H1 (cell line): ENCODE data around the gene GALNT18. TPM values are rescaled to one million over a fixed set of nuclear protein-coding genes. Genes with fewer than 3 reads are reported as not detected.
A peak's percentile ranks its signal among the peaks of the same experiment; 100 is the strongest.

Experiments used
- CTCF ChIA-PET: fragments of 300-600 bp; sonication (Branson Sonifier 250); formaldehyde crosslinking; loops from one replicate; lab custom pipeline; 2021; ENCODE audit not compliant: partially characterized antibody; lab: Charles Lee
- POLR2A ChIA-PET: fragments of 300-600 bp; sonication (Branson Sonifier 250); formaldehyde crosslinking; loops from one replicate; lab custom pipeline; 2021; ENCODE audit warnings: inconsistent platforms; ENCODE audit not compliant: partially characterized antibody; lab: Charles Lee
- DNase-seq, 2 experiments: peaks; one replicate each; pipeline versions ENCODE4 v3.0.0 to v3.0.0-alpha.2; 2010 to 2022; ENCODE audit warnings: low spot score in 2 of 2, low read depth in 1 of 2, mixed read lengths in 1 of 2
- FAIRE-seq: peaks from 2 replicates; lab custom pipeline; 2011; peaks lifted over from hg19 to GRCh38; lab: Jason Lieb, UNC
- H2AFZ ChIP-seq: 2 replicates; pipeline ENCODE4 v1.8.1; 2012; ENCODE audit warnings: low read length, inconsistent platforms
- H2AK5ac ChIP-seq: 2 replicates; pipeline ENCODE4 v1.6.1; 2013; ENCODE audit warnings: low read depth, low read length
- H2BK120ac ChIP-seq: replicated peaks from 2 replicates; pipeline ENCODE3; 2013; ENCODE audit warnings: low read depth, low read length, inconsistent platforms
- H2BK12ac ChIP-seq: 2 replicates; pipeline ENCODE4 v1.6.1; 2013; ENCODE audit warnings: low read depth, low read length
- H2BK15ac ChIP-seq: 2 replicates; pipeline ENCODE4 v1.6.1; 2013; ENCODE audit warnings: low read length
- H2BK20ac ChIP-seq: 2 replicates; pipeline ENCODE4 v1.6.1; 2013; ENCODE audit warnings: low read length
- H2BK5ac ChIP-seq: 2 replicates; pipeline ENCODE4 v1.6.1; 2013; ENCODE audit warnings: low read depth, low read length
- H3K14ac ChIP-seq: 2 replicates; pipeline ENCODE4 v1.6.1; 2013; ENCODE audit warnings: inconsistent platforms; ENCODE audit not compliant: insufficient read length
- H3K18ac ChIP-seq: 2 replicates; pipeline ENCODE4 v1.6.1; 2013; ENCODE audit warnings: low read length; ENCODE audit errors: extremely low read depth
- H3K23ac ChIP-seq: 2 replicates; pipeline ENCODE4 v1.6.1; 2013; ENCODE audit warnings: inconsistent platforms; ENCODE audit not compliant: insufficient read length
- H3K23me2 ChIP-seq: 2 replicates; pipeline ENCODE4 v1.6.1; 2013; ENCODE audit warnings: low read depth, low read length
- H3K27ac ChIP-seq: 2 replicates; pipeline ENCODE4 v1.6.1; 2011; ENCODE audit warnings: low read depth, low read length, inconsistent platforms
- H3K27me3 ChIP-seq, 4 experiments: replicated peaks in 1 of 4; 1 replicate in 1 of 4; 2 replicates in 3 of 4; pipeline versions ENCODE4 v1.6.1 to v1.8.1; 2011 to 2013; ENCODE audit warnings: low read length in 3 of 4, mild to moderate bottlenecking in 3 of 4, inconsistent platforms in 2 of 4, mixed read lengths in 2 of 4, moderate library complexity in 1 of 4; ENCODE audit not compliant: control insufficient read depth in 3 of 4, insufficient read depth in 3 of 4; ENCODE audit errors: extremely low read depth in 1 of 4
- H3K36me3 ChIP-seq, 4 experiments: 2 replicates each; pipeline versions ENCODE4 v1.6.1 to v1.8.1; 2011 to 2013; ENCODE audit warnings: mild to moderate bottlenecking in 4 of 4, low read length in 3 of 4, moderate library complexity in 2 of 4, control low read depth in 1 of 4, inconsistent platforms in 1 of 4; ENCODE audit not compliant: insufficient read depth in 4 of 4, control insufficient read depth in 2 of 4
- H3K4ac ChIP-seq: replicated peaks from 2 replicates; pipeline ENCODE3; 2013; ENCODE audit warnings: low read length, low read depth, mixed read lengths, inconsistent platforms; ENCODE audit not compliant: insufficient read length
- H3K4me1 ChIP-seq, 4 experiments: replicated peaks in 1 of 4; 1 replicate in 1 of 4; 2 replicates in 3 of 4; pipeline versions ENCODE4 v1.6.1 to v1.8.1; 2011 to 2013; ENCODE audit warnings: low read length in 3 of 4, inconsistent platforms in 2 of 4, mixed read lengths in 1 of 4; ENCODE audit not compliant: insufficient read depth in 4 of 4, control insufficient read depth in 3 of 4
- H3K4me2 ChIP-seq, 2 experiments: 2 replicates each; pipeline versions ENCODE4 v1.6.1 to v1.8.1; 2011 to 2013; ENCODE audit warnings: low read depth in 2 of 2, low read length in 2 of 2, control low read depth in 1 of 2, inconsistent platforms in 1 of 2, mild to moderate bottlenecking in 1 of 2; ENCODE audit not compliant: insufficient read depth in 1 of 2
- H3K4me3 ChIP-seq, 4 experiments: fragments of 200-600, 300-600 bp in 1 of 4; sonication (generic), shearing (Covaris generic), sonication (Bioruptor Twin) in 1 of 4; 2 replicates each; pipeline versions ENCODE4 v1.5.1 to v1.8.1; 2011 to 2016; ENCODE audit warnings: low read length in 4 of 4, low read depth in 3 of 4, control low read depth in 2 of 4, inconsistent platforms in 2 of 4, mild to moderate bottlenecking in 2 of 4, mixed read lengths in 1 of 4, moderate library complexity in 1 of 4; ENCODE audit not compliant: insufficient read depth in 2 of 4; ENCODE audit errors: extremely low read depth in 1 of 4
- H3K56ac ChIP-seq: replicated peaks from 2 replicates; pipeline ENCODE3; 2013; ENCODE audit warnings: low read depth, mild to moderate bottlenecking, mixed read lengths, low read length, inconsistent platforms; ENCODE audit not compliant: insufficient read length
- H3K79me1 ChIP-seq: 2 replicates; pipeline ENCODE4 v1.6.1; 2013; ENCODE audit warnings: low read depth, low read length, control low read depth
- H3K79me2 ChIP-seq, 2 experiments: 2 replicates each; pipeline versions ENCODE4 v1.6.1 to v1.8.1; 2012 to 2013; ENCODE audit warnings: low read length in 2 of 2, mild to moderate bottlenecking in 2 of 2, inconsistent platforms in 1 of 2; ENCODE audit not compliant: insufficient read depth in 2 of 2, control insufficient read depth in 1 of 2
- H3K9ac ChIP-seq, 4 experiments: replicated peaks in 1 of 4; 1 replicate in 1 of 4; 2 replicates in 3 of 4; pipeline versions ENCODE4 v1.6.1 to v1.8.1; 2011 to 2013; ENCODE audit warnings: low read depth in 3 of 4, low read length in 3 of 4, control low read depth in 2 of 4, mild to moderate bottlenecking in 2 of 4, moderate library complexity in 2 of 4, inconsistent platforms in 1 of 4; ENCODE audit errors: extremely low read depth in 1 of 4
- H3K9me3 ChIP-seq, 2 experiments: 2 replicates each; pipeline versions ENCODE4 v1.6.1 to v1.8.1; 2012 to 2013; ENCODE audit warnings: mild to moderate bottlenecking in 2 of 2, moderate library complexity in 2 of 2, control low read depth in 1 of 2, inconsistent platforms in 1 of 2, low read depth in 1 of 2, low read length in 1 of 2, mixed read lengths in 1 of 2; ENCODE audit not compliant: insufficient read depth in 2 of 2
- H4K20me1 ChIP-seq, 2 experiments: replicated peaks in 1 of 2; 2 replicates each; pipeline versions ENCODE3 to v1.8.1; 2011 to 2013; ENCODE audit warnings: inconsistent platforms in 2 of 2, low read length in 2 of 2, mild to moderate bottlenecking in 1 of 2; ENCODE audit not compliant: insufficient read depth in 2 of 2, control insufficient read depth in 1 of 2
- H4K5ac ChIP-seq: 2 replicates; pipeline ENCODE4 v1.6.1; 2013; ENCODE audit warnings: low read length, low read depth, mixed read lengths, inconsistent platforms; ENCODE audit not compliant: insufficient read length
- H4K8ac ChIP-seq: 2 replicates; pipeline ENCODE4 v1.8.0; 2013; ENCODE audit warnings: mild to moderate bottlenecking, moderate library complexity, low read length, inconsistent platforms; ENCODE audit not compliant: insufficient read depth; ENCODE audit errors: extremely low read depth
- H4K91ac ChIP-seq: replicated peaks from 2 replicates; pipeline ENCODE3; 2013; ENCODE audit warnings: low read length, mixed read lengths, inconsistent platforms; ENCODE audit not compliant: insufficient read length
- KDM1A ChIP-seq: fragments of 200-600, 300-600 bp; sonication (generic); IDR thresholded peaks from 2 replicates; pipeline ENCODE4 v1.7.1; 2016; ENCODE audit warnings: mild to moderate bottlenecking, low read length, borderline replicate concordance
- WGBS, 2 experiments: shearing (Covaris generic) in 1 of 2; methylation state at CpG; one replicate each; pipeline versions ENCODE4 v1.1.6 to v1.1.7; 2013 to 2015; ENCODE audit warnings: low lambda C conversion rate in 2 of 2, mixed read lengths in 2 of 2, inconsistent platforms in 1 of 2, low coverage in 1 of 2, missing lambda C conversion rate in 1 of 2; ENCODE audit not compliant: insufficient replicate concordance in 2 of 2, insufficient coverage in 1 of 2, insufficient read length in 1 of 2; ENCODE audit errors: extremely low coverage in 1 of 2, missing lambda C conversion rate in 1 of 2; 5-methylcytosine and 5-hydroxymethylcytosine counted together
- polyA plus RNA-seq, 7 experiments: library from polyadenylated mRNA; depleted of rRNA in 3 of 7; stranded (reverse) in 5 of 7; unstranded in 2 of 7; fragments of >200 nt in 5 of 7; fragments of 200-250 nt in 2 of 7; gene quantifications; 1 replicate in 5 of 7; 2 replicates in 1 of 7; 4 replicates in 1 of 7; pipeline versions ENCODE4 v1.2.1 to v1.2.3, GENCODE V29; 2011 to 2013; ENCODE audit warnings: missing spikeins in 2 of 7, mixed read lengths in 2 of 7
- total RNA-seq: library from RNA; stranded (reverse); fragmentation: NEBNext Ultra II Directional; extraction: Animal tissue kit (Norgen Biotek cat#: 25700); gene quantifications from 2 replicates; pipeline ENCODE4 v1.2.1, GENCODE V29; 2021
- TF ChIP-seq, protein P1 (sequence below): IDR thresholded peaks from 2 replicates; pipeline ENCODE4 v1.6.1; 2012; ENCODE audit warnings: inconsistent platforms

The GALNT18 gene
- total and polyA plus RNA-seq, 2 of the 8 experiments (the other 6 are each of a cell fraction or from before 2014, with no cell fraction given) = 6.0 to 9.4 TPM

DNA sequence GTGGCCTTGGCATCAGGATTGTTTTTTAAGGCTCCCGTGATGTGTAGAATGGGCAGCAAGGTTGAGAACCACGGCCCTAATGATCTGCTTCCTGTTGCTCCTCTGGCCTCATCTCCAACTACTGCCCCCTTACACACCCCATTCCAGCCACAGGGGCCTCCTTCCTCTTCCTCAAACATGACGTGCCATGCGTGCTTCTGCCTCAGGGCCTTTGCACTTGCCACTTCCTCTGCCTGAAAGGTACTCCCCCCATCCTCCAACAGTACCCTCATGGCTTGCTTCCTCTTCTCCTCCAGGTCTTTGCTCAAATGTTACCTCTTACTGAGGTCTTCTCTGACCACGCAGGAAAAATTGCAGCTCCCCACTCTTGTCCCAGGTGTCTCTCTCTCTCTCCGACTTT lies 174.8 kb downstream of the GALNT18 start:
- peaks cover 0 to 2% (median under 1%) of the 10 kb centered on the region in 4 experiments; a peak in 1 of 7 replicates for H3K4me1 ChIP-seq
- no peaks in the 10 kb centered on the region for H3K9me3 ChIP-seq
- H4K20me1 ChIP-seq = no peaks in the 10 kb centered on the region
- no peaks in the 10 kb centered on the region for H3K36me3 ChIP-seq
- H2AK5ac ChIP-seq = no peak overlapping the region
- no peak overlapping the region for H3K23ac ChIP-seq
- no peak for FAIRE-seq
- no peak overlapping the region for H3K4me2 ChIP-seq
- H4K8ac ChIP-seq = no peak overlapping the region
- H3K9ac ChIP-seq = no peak overlapping the region
- DNase-seq = no peak
- no peak overlapping the region for H3K4me3 ChIP-seq
- TF ChIP-seq, protein P1, sequence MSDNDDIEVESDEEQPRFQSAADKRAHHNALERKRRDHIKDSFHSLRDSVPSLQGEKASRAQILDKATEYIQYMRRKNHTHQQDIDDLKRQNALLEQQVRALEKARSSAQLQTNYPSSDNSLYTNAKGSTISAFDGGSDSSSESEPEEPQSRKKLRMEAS = no peak
- peak; percentile 61; the same call in 1 of the 2 replicates for TF ChIP-seq KDM1A
- no peak overlapping the region for H3K27ac ChIP-seq
- H2BK120ac ChIP-seq = no peak overlapping the region
- no peak overlapping the region for H3K18ac ChIP-seq
- no peak overlapping the region for H2AFZ ChIP-seq
- H2BK5ac ChIP-seq = no peak overlapping the region
- no peak overlapping the region for H2BK12ac ChIP-seq
- no peak overlapping the region for H4K5ac ChIP-seq
- H4K91ac ChIP-seq = no peak overlapping the region
- H3K79me1 ChIP-seq = no peaks in the 10 kb centered on the region
- H2BK20ac ChIP-seq = no peak overlapping the region
- no peak overlapping the region for H3K14ac ChIP-seq
- no peak overlapping the region for H3K4ac ChIP-seq
- ChIA-PET POLR2A (no interaction called here), CTCF (interaction anchor here (0.6 to 1.5 kb wide), 3 partner anchors 13 to 341 kb away, joined by 3 to 4 read pairs (median 4); no protein-coding TSS in a partner anchor)
- H2BK15ac ChIP-seq = no peak overlapping the region
- H3K56ac ChIP-seq = no peak overlapping the region
- WGBS, 2 experiments = 93% methylated on average over 6 of the region's 6 CpGs; no CpG with 5 or more reads in 1 of the 2 experiments
- no peaks in the 10 kb centered on the region for H3K27me3 ChIP-seq
- no peaks in the 10 kb centered on the region for H3K23me2 ChIP-seq
- H3K79me2 ChIP-seq = no peaks in the 10 kb centered on the region
